HG03342 (cell line): ENCODE data around the gene PLCB1.

ENCODE experiments used
- ATAC-seq: cut with Tn5 transposase; IDR thresholded peaks from one replicate; pipeline ENCODE4 v1.9.1; 2021; ENCODE audit warnings: mild to moderate bottlenecking, moderate library complexity; ENCODE audit not compliant: unreplicated experiment

Gene PLCB1

DNA sequence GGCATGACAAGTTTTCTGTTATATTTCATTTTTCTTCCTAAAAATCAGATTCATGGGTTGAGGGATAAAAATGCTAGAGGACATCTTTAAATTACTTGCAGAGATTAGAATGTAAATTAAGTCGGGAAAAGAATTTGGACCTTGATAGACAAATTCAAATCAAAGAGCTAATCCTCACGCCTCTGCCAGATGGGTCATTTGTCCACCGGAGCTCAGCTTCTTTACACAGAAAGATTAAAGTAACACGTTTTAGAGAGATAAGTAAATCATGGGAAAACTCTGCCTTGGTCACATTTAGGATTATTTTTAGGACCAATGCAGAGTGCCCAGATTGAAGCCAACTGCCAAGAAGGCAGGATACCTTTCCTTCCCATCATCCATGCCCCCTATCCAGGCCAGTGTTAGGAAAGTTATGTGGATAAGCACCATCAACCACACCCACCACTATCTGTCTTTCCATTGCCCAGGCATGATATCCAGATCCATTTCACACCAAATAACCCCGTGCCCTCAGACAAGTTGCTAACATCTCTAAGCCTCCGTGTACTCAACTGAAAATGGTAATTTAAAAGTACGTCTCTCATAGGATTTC is 539.4 kb downstream of the PLCB1 start:
- no peak for ATAC-seq

DNA sequence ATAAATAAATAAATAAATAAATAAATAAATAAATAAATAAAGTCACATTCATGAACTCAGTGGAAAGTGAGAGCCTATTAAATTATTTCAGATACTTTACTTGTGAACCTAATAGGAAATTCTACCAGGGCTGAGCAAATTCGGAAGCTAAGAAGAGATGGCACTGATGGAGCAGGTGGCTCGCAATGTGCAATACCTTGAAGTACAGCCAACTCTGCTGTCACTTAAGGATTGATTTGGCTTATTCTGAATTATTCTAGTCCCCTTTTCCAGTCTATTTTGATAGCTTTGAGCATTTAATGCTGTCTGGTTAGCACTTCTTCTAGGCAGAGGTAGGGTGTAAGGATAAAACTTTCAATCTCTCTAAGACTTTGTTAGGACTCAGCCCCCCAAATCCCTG is 541.0 kb downstream of the PLCB1 start:
- ATAC-seq = no peak

DNA sequence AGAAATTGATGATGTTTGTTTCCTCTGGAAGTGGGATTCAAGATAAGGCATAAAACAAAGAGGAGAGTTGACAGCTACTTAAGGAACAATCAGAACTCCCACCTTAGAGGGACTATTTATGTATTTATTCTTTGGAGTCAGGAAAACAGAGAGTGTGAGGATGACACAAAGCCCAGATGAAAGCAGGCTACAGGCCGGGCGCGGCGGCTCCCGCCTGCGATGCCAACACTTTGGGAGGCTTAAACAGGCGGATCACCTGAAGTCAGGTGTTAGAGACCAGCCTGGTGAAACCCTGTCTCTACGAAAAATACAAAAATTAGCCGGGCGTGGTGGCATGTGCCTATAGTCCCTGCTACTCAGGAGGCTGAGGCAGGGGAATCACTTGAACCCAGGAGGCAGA is 543.8 kb downstream of the PLCB1 start:
- no peak for ATAC-seq

DNA sequence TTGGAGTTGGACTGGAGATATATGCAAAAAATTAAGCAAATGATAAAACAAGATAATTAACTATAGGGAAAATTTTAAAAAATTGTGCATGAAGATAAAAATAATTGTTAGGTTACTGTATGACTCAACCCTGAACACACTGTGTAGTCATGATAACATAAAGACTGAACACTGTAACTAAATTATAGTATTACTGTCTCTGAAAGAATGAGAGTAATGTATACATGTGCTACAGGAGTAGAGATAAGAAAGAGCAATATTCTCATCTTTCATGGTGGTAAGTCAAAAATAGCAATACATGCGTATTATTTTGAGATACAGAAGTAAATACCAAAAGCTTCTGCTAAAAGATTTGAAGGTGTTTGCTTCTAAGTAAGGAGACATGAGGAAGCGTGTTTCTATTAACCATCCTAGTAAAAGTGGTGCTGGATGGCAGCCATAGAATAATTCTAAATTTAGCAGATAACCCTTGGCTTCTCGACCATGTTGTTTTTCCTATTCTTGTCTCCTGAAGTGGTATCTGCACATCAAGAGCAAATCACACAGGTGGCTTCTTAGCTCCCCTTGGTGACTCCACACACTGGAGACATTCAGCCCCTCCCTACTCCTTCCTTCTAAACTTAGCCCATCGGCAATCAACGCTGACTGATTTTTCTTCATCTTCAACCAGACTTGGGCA is 546.2 kb downstream of the PLCB1 start:
- no peak for ATAC-seq

- ATAC-seq = no peak
Measured at GRCh38 chr20:8689337-8689736, 557.3 kb downstream of the PLCB1 start.

GRCh38 chr20:8690074-8690473 is 558.0 kb downstream of the PLCB1 start:
- no peak for ATAC-seq

- no peak for ATAC-seq
Measured at GRCh38 chr20:8693709-8694108, 561.6 kb downstream of the PLCB1 start.

GRCh38 chr20:8700756-8701155 is 568.7 kb downstream of the PLCB1 start:
- no peak for ATAC-seq

GRCh38 chr20:8706961-8707700 is 575.1 kb downstream of the PLCB1 start:
- ATAC-seq = no peak

DNA sequence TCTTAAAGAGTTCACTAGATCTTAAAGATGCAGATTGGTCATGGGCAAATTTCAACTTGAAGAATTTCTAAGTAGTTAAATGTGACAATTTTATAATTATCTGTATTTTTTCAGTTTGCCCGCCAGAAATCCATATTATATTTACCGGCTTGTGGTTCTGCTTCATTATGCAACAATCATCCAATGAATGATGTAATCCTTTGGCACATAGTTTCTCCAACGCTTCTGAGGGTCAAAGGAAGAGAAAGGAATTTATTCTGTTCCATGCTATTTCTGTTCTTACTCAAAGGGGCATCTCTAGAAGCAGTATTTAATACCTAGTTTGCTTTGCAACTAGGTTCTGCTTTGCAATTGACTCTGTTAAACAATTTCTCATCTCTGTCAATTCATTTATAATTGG is 577.6 kb downstream of the PLCB1 start:
- no peak for ATAC-seq

GRCh38 chr20:8711501-8711900 is 579.4 kb downstream of the PLCB1 start:
- ATAC-seq = no peak

DNA sequence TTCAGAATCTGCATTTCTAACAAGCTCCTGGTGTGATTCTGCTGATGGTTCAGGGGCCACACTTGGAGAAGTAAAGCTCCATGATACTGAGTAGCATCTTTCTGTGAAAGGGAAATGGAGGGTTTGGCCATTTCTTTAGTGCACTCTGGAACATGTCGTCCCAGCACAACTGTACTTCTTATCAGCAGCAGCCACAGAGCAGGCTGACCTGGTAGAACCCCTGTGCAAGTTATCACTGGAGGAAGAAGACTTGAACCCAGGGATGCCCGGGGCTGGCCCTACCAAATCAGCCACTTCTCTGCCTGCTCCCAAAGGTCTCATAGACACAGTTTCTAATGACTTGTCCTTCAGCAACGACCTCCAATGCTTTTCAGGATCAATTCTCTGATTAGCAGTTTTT is 582.1 kb downstream of the PLCB1 start:
- ATAC-seq = no peak

GRCh38 chr20:8718279-8718678 is 586.2 kb downstream of the PLCB1 start:
- no peak for ATAC-seq

DNA sequence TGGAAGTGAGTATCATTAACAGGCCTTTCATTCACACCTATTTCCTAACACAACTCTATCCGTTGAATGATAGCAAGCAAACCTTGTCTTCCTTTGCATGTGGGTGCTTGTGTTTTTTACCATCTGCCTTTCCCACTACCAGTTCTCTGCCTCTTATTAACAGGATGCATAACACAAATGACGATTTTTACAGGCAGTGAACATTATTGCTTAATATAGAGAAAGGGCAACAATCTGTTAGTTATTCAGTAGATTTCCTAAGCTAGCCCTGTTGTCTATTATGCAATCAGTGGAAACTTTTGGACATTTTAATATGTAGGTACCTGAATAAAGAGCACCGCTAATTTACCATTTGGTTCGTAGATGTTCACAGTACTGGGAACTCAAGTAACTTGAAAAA is 588.0 kb downstream of the PLCB1 start:
- ATAC-seq = no peak

DNA sequence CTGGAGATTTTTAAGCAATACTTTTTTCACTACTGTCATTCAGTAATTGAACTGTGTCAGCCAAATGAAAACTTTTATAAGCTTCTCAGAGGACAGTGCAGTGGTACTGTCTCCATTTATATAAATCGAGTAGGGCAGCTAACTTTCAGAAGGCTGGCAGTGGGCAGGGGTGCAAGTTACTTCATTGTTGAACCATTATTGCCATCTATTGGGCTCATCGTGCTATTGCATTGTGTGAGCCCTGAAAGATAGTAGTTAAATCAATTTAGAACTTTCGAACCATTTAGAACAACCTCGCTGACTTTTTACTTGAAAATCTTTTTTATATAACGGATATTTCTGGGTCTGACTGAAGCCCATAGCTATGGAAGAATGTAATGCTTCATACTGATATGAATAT is 589.0 kb downstream of the PLCB1 start:
- ATAC-seq = no peak

- peak; percentile 87 for ATAC-seq
Measured at GRCh38 chr20:8722277-8722928, 590.3 kb downstream of the PLCB1 start.

DNA sequence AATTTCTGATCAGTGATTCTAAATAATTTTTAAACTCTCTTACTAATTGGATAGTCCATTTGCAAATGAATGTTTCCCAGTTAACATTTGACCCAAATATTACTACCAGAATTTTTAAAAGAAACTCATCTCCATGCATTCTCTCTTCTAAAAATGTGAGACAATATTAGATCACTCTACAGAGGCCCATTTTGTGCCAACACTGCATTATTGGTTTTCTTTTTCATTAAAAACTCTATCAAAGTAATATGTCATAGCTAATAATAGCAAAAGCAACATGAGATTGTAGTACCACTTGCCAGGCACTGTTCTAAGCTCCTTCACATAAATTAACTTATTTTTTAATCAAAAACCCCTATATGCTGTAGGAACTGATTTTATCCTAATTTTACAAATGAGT is 591.2 kb downstream of the PLCB1 start:
- ATAC-seq = no peak

DNA sequence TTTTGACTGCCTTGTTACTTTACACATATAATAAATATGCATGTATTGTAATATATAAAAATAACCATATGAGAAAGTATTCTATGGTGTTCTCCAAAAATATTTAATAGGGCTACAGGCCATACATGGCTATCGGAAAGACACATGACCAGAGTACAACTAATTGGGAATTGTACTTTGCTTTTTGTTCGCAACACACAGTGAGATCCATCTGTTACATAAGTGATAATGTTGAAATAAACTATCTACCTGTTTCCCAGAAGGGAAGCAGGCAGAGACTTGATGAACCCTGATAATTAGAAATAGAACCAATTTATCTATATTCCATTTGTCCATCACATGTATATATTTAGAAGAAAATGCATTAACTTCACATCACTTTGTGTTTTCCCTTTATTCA is 592.8 kb downstream of the PLCB1 start:
- ATAC-seq = no peak

- ATAC-seq = no peak
Measured at GRCh38 chr20:8726460-8726859, 594.4 kb downstream of the PLCB1 start.

DNA sequence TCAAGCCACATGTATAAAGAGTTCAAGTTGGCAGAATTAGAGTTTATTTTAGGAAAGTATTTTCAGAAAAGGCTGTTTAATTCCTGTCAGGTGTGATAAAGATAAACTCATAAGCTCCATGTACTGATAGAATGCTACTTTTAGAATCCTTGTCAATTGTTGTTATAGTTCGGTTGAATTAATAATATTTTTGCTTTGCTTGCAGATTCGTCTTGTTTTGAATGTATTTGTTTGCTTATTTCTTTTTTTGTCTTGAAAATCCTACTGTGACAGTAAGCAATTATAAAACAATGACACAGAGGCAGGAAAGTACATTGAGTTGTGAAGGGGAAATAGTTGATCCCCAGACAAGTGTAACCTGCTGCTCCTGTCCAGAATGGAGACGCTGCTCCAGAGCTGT is 602.9 kb downstream of the PLCB1 start:
- no peak for ATAC-seq

DNA sequence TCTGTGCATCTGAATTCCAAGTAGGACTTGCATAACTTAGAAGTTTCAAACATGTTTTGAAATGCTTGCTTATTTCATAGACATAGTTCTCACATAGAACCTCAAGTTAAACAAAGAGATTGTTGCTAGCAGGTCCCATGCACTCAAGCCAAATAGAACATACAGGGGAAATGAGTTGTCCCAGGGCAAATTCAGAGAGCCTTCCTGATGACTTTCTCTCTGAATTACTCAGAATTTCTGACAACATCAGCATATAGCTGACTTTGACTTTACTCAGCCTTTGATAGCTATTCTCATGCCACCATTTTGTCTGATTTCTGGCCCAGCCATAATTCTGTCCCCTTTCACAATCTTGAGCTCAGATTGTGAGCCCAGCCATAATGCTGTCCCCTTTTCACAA is 603.6 kb downstream of the PLCB1 start:
- no peak for ATAC-seq

DNA sequence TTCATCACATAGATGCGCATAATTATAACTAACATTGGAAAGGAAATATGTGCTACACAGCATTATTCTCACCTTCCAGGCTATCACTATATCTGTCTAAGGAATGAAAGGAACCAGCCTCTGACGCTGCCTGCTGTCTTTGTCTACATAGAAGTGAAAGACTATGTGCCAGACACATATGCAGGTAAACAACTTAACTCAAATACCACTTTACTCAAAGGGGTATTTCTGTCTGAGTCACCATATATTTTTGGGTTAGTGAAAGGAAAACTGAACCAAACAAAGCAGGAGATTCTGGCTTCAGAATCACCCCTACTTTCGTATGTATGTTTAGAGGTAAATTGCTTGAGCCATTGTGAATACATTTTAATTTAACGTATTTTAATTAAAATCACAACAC is 608.2 kb downstream of the PLCB1 start:
- no peak for ATAC-seq
